ENCODE results near the gene CSMD2. TPM values are rescaled to one million over a fixed set of nuclear protein-coding genes. Genes with fewer than 3 reads are reported as not detected.
"Not testable (repeated sequence)": the region's sequence is repeated elsewhere in the genome, so short reads cannot be mapped to it uniquely, and the experiment has no call there.

The CSMD2 gene
- total RNA-seq, 2 experiments from 2014 or later, result not detected

GRCh38 chr1:33509276-33509675 is 655.8 kb downstream of the CSMD2 start:
- ATAC-seq; H3K36me3 Mint-ChIP-seq (ENCODE audit: low read depth); H3K27ac Mint-ChIP-seq; H3K9me3 Mint-ChIP-seq (ENCODE audit: low read depth); DNase-seq; intact Hi-C loops (cut with DNase I, micrococcal nuclease); H3K4me3 Mint-ChIP-seq; H3K27me3 Mint-ChIP-seq; POLR2A ChIA-PET; CTCF ChIA-PET: not testable (repeated sequence)
- peaks cover 12% of the 10 kb centered on the region for H3K4me1 Mint-ChIP-seq

GRCh38 chr1:33508151-33508550 is 656.9 kb downstream of the CSMD2 start:
- Mint-ChIP-seq H3K27me3 (peaks cover 3% of the 10 kb centered on the region), H3K9me3 (ENCODE audit: low read depth) (no peaks in the 10 kb centered on the region), H3K4me3 (no peak overlapping the region), H3K36me3 (ENCODE audit: low read depth) (no peaks in the 10 kb centered on the region), H3K4me1 (peaks cover 8% of the 10 kb centered on the region), H3K27ac (no peak overlapping the region)
- POLR2A ChIA-PET, result no interaction called here
- CTCF ChIA-PET, result interaction anchor here (0.7 kb wide), 1 partner anchor 189 kb away, joined by 3 read pairs; no protein-coding TSS in a partner anchor
- ATAC-seq (no peak), DNase-seq (no peak)
- intact Hi-C loops (cut with DNase I, micrococcal nuclease), result no loop called here

- no peaks in the 10 kb centered on the region for H3K36me3 Mint-ChIP-seq (ENCODE audit: low read depth)
- intact Hi-C loops (cut with DNase I, micrococcal nuclease), result no loop called here
These were observed 657.4 kb downstream of the CSMD2 start for GRCh38 chr1:33507661-33508060.

GRCh38 chr1:33503506-33503905 is 661.5 kb downstream of the CSMD2 start:
- Mint-ChIP-seq H3K4me3 (no peak overlapping the region), H3K36me3 (ENCODE audit: low read depth) (peaks cover 3% of the 10 kb centered on the region), H3K27me3 (no peaks in the 10 kb centered on the region), H3K4me1 (no peaks in the 10 kb centered on the region), H3K9me3 (ENCODE audit: low read depth) (no peaks in the 10 kb centered on the region), H3K27ac (no peak overlapping the region)
- intact Hi-C loops (cut with DNase I, micrococcal nuclease), result no loop called here
- ChIA-PET POLR2A (no interaction called here), CTCF (no interaction called here)
- DNase-seq, result no peak
- ATAC-seq, result no peak

More at GRCh38 chr1:33507661-33508060, 657.4 kb downstream of the CSMD2 start:
- POLR2A ChIA-PET, result no interaction called here
- DNase-seq, result no peak
- CTCF ChIA-PET, result interaction anchor here (0.7 kb wide), 1 partner anchor 188 kb away, joined by 3 read pairs; no protein-coding TSS in a partner anchor
- no peak for ATAC-seq
- peaks cover 5% of the 10 kb centered on the region for H3K4me1 Mint-ChIP-seq
- no peak overlapping the region for H3K27ac Mint-ChIP-seq
- H3K9me3 Mint-ChIP-seq (ENCODE audit: low read depth), result no peaks in the 10 kb centered on the region
- H3K27me3 Mint-ChIP-seq, result peaks cover 3% of the 10 kb centered on the region
- H3K4me3 Mint-ChIP-seq, result no peak overlapping the region

- H3K9me3 Mint-ChIP-seq (ENCODE audit: low read depth), result peaks cover under 1% of the 10 kb centered on the region
- no peak overlapping the region for H3K4me3 Mint-ChIP-seq
- ATAC-seq (no peak), DNase-seq (no peak)
- no peaks in the 10 kb centered on the region for H3K27me3 Mint-ChIP-seq
- H3K4me1 Mint-ChIP-seq, result no peaks in the 10 kb centered on the region
- POLR2A ChIA-PET, result no interaction called here
- intact Hi-C loops (cut with DNase I, micrococcal nuclease), result no loop called here
- H3K36me3 Mint-ChIP-seq (ENCODE audit: low read depth), result peaks cover 3% of the 10 kb centered on the region
- CTCF ChIA-PET, result interaction anchor here (0.6 kb wide), 1 partner anchor 1194 kb away, joined by 3 read pairs; no protein-coding TSS in a partner anchor
- H3K27ac Mint-ChIP-seq, result no peak overlapping the region
These were observed 662.3 kb downstream of the CSMD2 start for GRCh38 chr1:33502726-33503125.

GRCh38 chr1:33501774-33502173 is 663.3 kb downstream of the CSMD2 start:
- peaks cover 8% of the 10 kb centered on the region for H3K9me3 Mint-ChIP-seq (ENCODE audit: low read depth)
- no peaks in the 10 kb centered on the region for H3K4me1 Mint-ChIP-seq
- no peak overlapping the region for H3K27ac Mint-ChIP-seq
- H3K36me3 Mint-ChIP-seq (ENCODE audit: low read depth), result peaks cover 12% of the 10 kb centered on the region
- CTCF ChIA-PET, result no interaction called here
- no peak for ATAC-seq
- POLR2A ChIA-PET, result no interaction called here
- no peak overlapping the region for H3K4me3 Mint-ChIP-seq
- no peak for DNase-seq
- no peaks in the 10 kb centered on the region for H3K27me3 Mint-ChIP-seq
- intact Hi-C loops (cut with DNase I, micrococcal nuclease), result no loop called here

GRCh38 chr1:33501309-33501708 is 663.7 kb downstream of the CSMD2 start:
- ChIA-PET POLR2A (no interaction called here), CTCF (interaction anchor here (1.5 kb wide), 1 partner anchor 39 kb away, joined by 5 read pairs; no protein-coding TSS in a partner anchor)
- H3K27ac Mint-ChIP-seq, result no peak overlapping the region
- H3K4me3 Mint-ChIP-seq, result no peak overlapping the region
- H3K27me3 Mint-ChIP-seq, result no peaks in the 10 kb centered on the region
- intact Hi-C loops (cut with DNase I, micrococcal nuclease), result no loop called here
- DNase-seq (no peak), ATAC-seq (no peak)
- peaks cover 9% of the 10 kb centered on the region for H3K9me3 Mint-ChIP-seq (ENCODE audit: low read depth)
- H3K4me1 Mint-ChIP-seq, result no peaks in the 10 kb centered on the region
- H3K36me3 Mint-ChIP-seq (ENCODE audit: low read depth), result peaks cover 15% of the 10 kb centered on the region

GRCh38 chr1:33500547-33500946 is 664.5 kb downstream of the CSMD2 start:
- Mint-ChIP-seq H3K27me3 (no peaks in the 10 kb centered on the region), H3K9me3 (ENCODE audit: low read depth) (peaks cover 17% of the 10 kb centered on the region), H3K36me3 (ENCODE audit: low read depth) (peaks cover 22% of the 10 kb centered on the region), H3K4me1 (no peaks in the 10 kb centered on the region), H3K27ac (no peak overlapping the region), H3K4me3 (no peak overlapping the region)
- DNase-seq (no peak), ATAC-seq (no peak)
- POLR2A ChIA-PET, result no interaction called here
- CTCF ChIA-PET, result interaction anchor here (1.5 kb wide), 1 partner anchor 39 kb away, joined by 5 read pairs; no protein-coding TSS in a partner anchor
- intact Hi-C loops (cut with DNase I, micrococcal nuclease), result no loop called here

- peaks cover 39% of the 10 kb centered on the region for H3K9me3 Mint-ChIP-seq (ENCODE audit: low read depth)
- H3K27ac Mint-ChIP-seq, result no peak overlapping the region
- CTCF ChIA-PET, result interaction anchor here (1.1 kb wide), 1 partner anchor 21 kb away, joined by 4 read pairs; no protein-coding TSS in a partner anchor
- intact Hi-C loops (cut with DNase I, micrococcal nuclease), result no loop called here
- DNase-seq (no peak), ATAC-seq (no peak)
- H3K27me3 Mint-ChIP-seq, result no peaks in the 10 kb centered on the region
- POLR2A ChIA-PET, result interaction anchor here (0.7 kb wide), 1 partner anchor 58 kb away, joined by 3 read pairs; no protein-coding TSS in a partner anchor
- H3K4me1 Mint-ChIP-seq, result no peaks in the 10 kb centered on the region
- H3K4me3 Mint-ChIP-seq, result no peak overlapping the region
- peaks cover 51% of the 10 kb centered on the region for H3K36me3 Mint-ChIP-seq (ENCODE audit: low read depth)
These were observed 667.6 kb downstream of the CSMD2 start for GRCh38 chr1:33497410-33497809.

GRCh38 chr1:33494929-33495328 is 670.1 kb downstream of the CSMD2 start:
- DNase-seq (no peak), ATAC-seq (no peak)
- H3K27me3 Mint-ChIP-seq, result no peaks in the 10 kb centered on the region
- peaks cover 39% of the 10 kb centered on the region for H3K9me3 Mint-ChIP-seq (ENCODE audit: low read depth)
- no peak overlapping the region for H3K4me3 Mint-ChIP-seq
- POLR2A ChIA-PET, result no interaction called here
- intact Hi-C loops (cut with DNase I, micrococcal nuclease), result no loop called here
- H3K27ac Mint-ChIP-seq, result no peak overlapping the region
- CTCF ChIA-PET, result interaction anchor here (0.6 to 1.1 kb wide), 4 partner anchors 10 to 66 kb away, joined by 3 to 4 read pairs (median 4); partner anchors contain the start of gene ZSCAN20
- H3K4me1 Mint-ChIP-seq, result no peaks in the 10 kb centered on the region
- peaks cover 72% of the 10 kb centered on the region for H3K36me3 Mint-ChIP-seq (ENCODE audit: low read depth)

- DNase-seq, result no peak
- ATAC-seq, result no peak
- Mint-ChIP-seq H3K4me3 (no peak overlapping the region), H3K4me1 (no peaks in the 10 kb centered on the region), H3K36me3 (ENCODE audit: low read depth) (peaks cover 73% of the 10 kb centered on the region), H3K27me3 (no peaks in the 10 kb centered on the region), H3K9me3 (ENCODE audit: low read depth) (peaks cover 11% of the 10 kb centered on the region), H3K27ac (no peak overlapping the region)
- ChIA-PET CTCF (interaction anchor here (0.5 kb wide), 1 partner anchor 33 kb away, joined by 3 read pairs; no protein-coding TSS in a partner anchor), POLR2A (no interaction called here)
- intact Hi-C loops (cut with DNase I, micrococcal nuclease), result no loop called here
These were observed 676.4 kb downstream of the CSMD2 start for GRCh38 chr1:33488624-33489023.

GRCh38 chr1:33482412-33482811 is 682.6 kb downstream of the CSMD2 start:
- no peak overlapping the region for H3K27ac Mint-ChIP-seq
- H3K4me3 Mint-ChIP-seq, result no peak overlapping the region
- H3K9me3 Mint-ChIP-seq (ENCODE audit: low read depth), result peaks cover 8% of the 10 kb centered on the region
- ChIA-PET CTCF (no interaction called here), POLR2A (no interaction called here)
- ATAC-seq (no peak), DNase-seq (no peak)
- no peaks in the 10 kb centered on the region for H3K27me3 Mint-ChIP-seq
- H3K4me1 Mint-ChIP-seq, result no peaks in the 10 kb centered on the region
- intact Hi-C loops (cut with DNase I, micrococcal nuclease), result no loop called here
- H3K36me3 Mint-ChIP-seq (ENCODE audit: low read depth), result peaks cover 33% of the 10 kb centered on the region

Data from activated CD4-positive, alpha-beta T cell treated with anti-CD3 and anti-CD28 coated beads for 36 hours (primary cell).